Caco-2 (cell line): ENCODE measurements around the gene ALDOB. TPM values are rescaled to one million over a fixed set of nuclear protein-coding genes. Genes with fewer than 3 reads are reported as not detected.

Experiments
- BruUV-seq: library from RNA; stranded (reverse); fragments of 400-500 nt; replicated peaks from 2 replicates; lab custom pipeline; 2021; lab: Mats Ljungman, UMichigan
- CTCF ChIA-PET: fragments of 300-600 bp; sonication (Branson Sonifier 250); formaldehyde crosslinking; loops from one replicate; lab custom pipeline; 2022; ENCODE audit warnings: antibody characterized with exemption; lab: Charles Lee
- POLR2A ChIA-PET: fragments of 300-600 bp; sonication (Branson Sonifier 250); formaldehyde crosslinking; loops from one replicate; lab custom pipeline; 2022; ENCODE audit warnings: antibody characterized with exemption; lab: Charles Lee
- DNase-seq, 2 experiments: peaks; one replicate each; pipeline versions ENCODE4 v3.0.0 to v3.0.0-alpha.2; 2020 to 2022
- H3K27me3 ChIP-seq: replicated peaks from 2 replicates; pipeline ENCODE4 v1.6.0; 2011; ENCODE audit warnings: low read length; ENCODE audit not compliant: control insufficient read depth, insufficient read depth
- H3K36me3 ChIP-seq: 2 replicates; pipeline ENCODE4 v1.5.1; 2011; ENCODE audit warnings: low read length; ENCODE audit not compliant: control insufficient read depth, insufficient read depth
- H3K4me1 ChIP-seq: fragments of 250-450 bp; sonication (Bioruptor Pico); 2 replicates; pipeline ENCODE4 v1.5.1; 2020; ENCODE audit warnings: mild to moderate bottlenecking
- H3K4me3 ChIP-seq: 2 replicates; pipeline ENCODE4 v1.5.1; 2011; ENCODE audit warnings: low read depth, mild to moderate bottlenecking, control low read depth, low read length
- H3K9me3 ChIP-seq: fragments of 250-450 bp; sonication (Bioruptor Pico); 2 replicates; pipeline ENCODE4 v1.5.1; 2020; ENCODE audit warnings: mild to moderate bottlenecking, moderate library complexity
- H3K27ac Mint-ChIP-seq: one replicate; pipeline ENCODE4 v1.8.0; 2022; ENCODE audit warnings: mixed read lengths; ENCODE audit not compliant: unreplicated experiment
- H3K27me3 Mint-ChIP-seq: one replicate; pipeline ENCODE4 v1.8.0; 2022; ENCODE audit warnings: mixed read lengths; ENCODE audit not compliant: insufficient read depth, unreplicated experiment
- H3K36me3 Mint-ChIP-seq: one replicate; pipeline ENCODE4 v1.8.0; 2022; ENCODE audit warnings: mild to moderate bottlenecking, mixed read lengths; ENCODE audit not compliant: insufficient read depth, unreplicated experiment
- H3K4me1 Mint-ChIP-seq: one replicate; pipeline ENCODE4 v1.8.0; 2022; ENCODE audit warnings: low read depth, mixed read lengths; ENCODE audit not compliant: unreplicated experiment
- H3K4me3 Mint-ChIP-seq: one replicate; pipeline ENCODE4 v1.8.0; 2022; ENCODE audit warnings: mild to moderate bottlenecking, moderate library complexity, mixed read lengths; ENCODE audit not compliant: unreplicated experiment
- H3K9me3 Mint-ChIP-seq: one replicate; pipeline ENCODE4 v1.8.0; 2022; ENCODE audit warnings: mixed read lengths; ENCODE audit not compliant: unreplicated experiment
- CTCF ChIP-seq, 2 experiments: fragments of 200-600 bp in 1 of 2; IDR thresholded peaks; 1 replicate in 1 of 2; 2 replicates in 1 of 2; pipeline versions ENCODE4 v1.5.1 to v1.8.0; 2011 to 2022; ENCODE audit warnings: antibody characterized with exemption in 1 of 2, control low read depth in 1 of 2, inconsistent platforms in 1 of 2, low read depth in 1 of 2, low read length in 1 of 2, mild to moderate bottlenecking in 1 of 2, moderate library complexity in 1 of 2; ENCODE audit not compliant: insufficient read depth in 1 of 2, severe bottlenecking in 1 of 2, unreplicated experiment in 1 of 2
- intact Hi-C: fragments of 100-400 bp; cut with micrococcal nuclease; formaldehyde crosslinking; loops from one replicate; pipeline ENCODE4 v1.10.0; 2022; ENCODE audit not compliant: unreplicated experiment
- total RNA-seq: library from RNA; stranded (reverse); gene quantifications from 2 replicates; pipeline ENCODE4 v1.2.3, GENCODE V29; 2022

ALDOB gene
- total RNA-seq, 1 experiment from 2014 or later: 0.18 TPM

GRCh38 chr9:101449071-101449721 is 13.6 kb upstream of the ALDOB start:
- peaks cover 4% of the 10 kb centered on the region; the same call in 1 of the 2 replicates for H3K9me3 ChIP-seq
- Mint-ChIP-seq H3K4me3 (peak overlapping the region; percentile 72), H3K27me3 (no peaks in the 10 kb centered on the region), H3K9me3 (peaks cover 21% of the 10 kb centered on the region), H3K36me3 (peaks cover 6% of the 10 kb centered on the region), H3K27ac (peak overlapping the region; percentile 70), H3K4me1 (peaks cover 16% of the 10 kb centered on the region)
- intact Hi-C loops: loop anchor here (1.0 to 5.0 kb wide), 4 partner anchors 10 to 127 kb away; partner anchors contain the start of genes MRPL50 and ZNF189
- peaks cover 6% of the 10 kb centered on the region; the same call in 1 of the 2 replicates for H3K4me1 ChIP-seq
- peak overlapping the region; percentile 59 for H3K4me3 ChIP-seq
- ChIA-PET POLR2A (interaction anchor here (1.0 kb wide), 1 partner anchor 51 kb away, joined by 3 read pairs; the partner anchor contains the start of genes MRPL50 and ZNF189), CTCF (interaction anchor here (0.6 to 1.8 kb wide), 17 partner anchors 10 to 330 kb away, joined by 3 to 23 read pairs (median 3); partner anchors contain the start of genes MRPL50, RNF20 and ZNF189)
- BruUV-seq: no TSS peak
- H3K27me3 ChIP-seq: no peaks in the 10 kb centered on the region
- H3K36me3 ChIP-seq: no peaks in the 10 kb centered on the region
- peak; percentile 59 to 82 for TF ChIP-seq CTCF (IDR thresholded peaks at IDR 0.05; ENCODE audit: insufficient read depth in 1 of 2, low read depth in 1 of 2, low read length in 1 of 2, severe bottlenecking in 1 of 2, unreplicated experiment in 1 of 2)
- DNase-seq: peak; percentile 88 to 90

- POLR2A ChIA-PET: interaction anchor here (1.0 kb wide), 1 partner anchor 50 kb away, joined by 3 read pairs; the partner anchor contains the start of genes MRPL50 and ZNF189
- TF ChIP-seq CTCF (IDR thresholded peaks at IDR 0.05; ENCODE audit: insufficient read depth in 1 of 2, low read depth in 1 of 2, low read length in 1 of 2, severe bottlenecking in 1 of 2, unreplicated experiment in 1 of 2): no peak
- no peaks in the 10 kb centered on the region for H3K27me3 Mint-ChIP-seq
- H3K27me3 ChIP-seq: no peaks in the 10 kb centered on the region
- H3K4me1 ChIP-seq: peaks cover 6% of the 10 kb centered on the region; the same call in 1 of the 2 replicates
- H3K36me3 Mint-ChIP-seq: peaks cover 6% of the 10 kb centered on the region
- intact Hi-C loops: loop anchor here (1.0 to 5.0 kb wide), 4 partner anchors 11 to 126 kb away; partner anchors contain the start of genes MRPL50 and ZNF189
- CTCF ChIA-PET: interaction anchor here (0.6 to 1.8 kb wide), 16 partner anchors 10 to 329 kb away, joined by 3 to 23 read pairs (median 4); partner anchors contain the start of genes MRPL50, RNF20 and ZNF189
- H3K4me1 Mint-ChIP-seq: peaks cover 16% of the 10 kb centered on the region
- peaks cover 4% of the 10 kb centered on the region; the same call in 1 of the 2 replicates for H3K9me3 ChIP-seq
- no peaks in the 10 kb centered on the region for H3K36me3 ChIP-seq
- BruUV-seq: no TSS peak
- H3K4me3 ChIP-seq: no peak overlapping the region; the same call in 1 of the 2 replicates
- H3K27ac Mint-ChIP-seq: peak overlapping the region; percentile 70
- H3K9me3 Mint-ChIP-seq: peaks cover 21% of the 10 kb centered on the region
- DNase-seq: no peak
- H3K4me3 Mint-ChIP-seq: peak overlapping the region; percentile 72
These were observed 13.1 kb upstream of the ALDOB start for GRCh38 chr9:101448680-101449070.

GRCh38 chr9:101446732-101447131 is 11.2 kb upstream of the ALDOB start:
- TF ChIP-seq CTCF (IDR thresholded peaks at IDR 0.05; ENCODE audit: insufficient read depth in 1 of 2, low read depth in 1 of 2, low read length in 1 of 2, severe bottlenecking in 1 of 2, unreplicated experiment in 1 of 2): no peak
- Histone ChIP-seq H3K9me3 (no peaks in the 10 kb centered on the region), H3K4me1 (peaks cover 20% of the 10 kb centered on the region), H3K4me3 (no peak overlapping the region), H3K27me3 (no peaks in the 10 kb centered on the region), H3K36me3 (no peaks in the 10 kb centered on the region)
- no peak overlapping the region for H3K27ac Mint-ChIP-seq
- ChIA-PET CTCF (interaction anchor here (0.5 kb wide), 1 partner anchor 405 kb away, joined by 3 read pairs; no protein-coding TSS in a partner anchor), POLR2A (no interaction called here)
- no peak overlapping the region for H3K4me3 Mint-ChIP-seq
- peaks cover 6% of the 10 kb centered on the region for H3K36me3 Mint-ChIP-seq
- peaks cover 12% of the 10 kb centered on the region for H3K9me3 Mint-ChIP-seq
- no TSS peak for BruUV-seq
- H3K4me1 Mint-ChIP-seq: peaks cover 29% of the 10 kb centered on the region
- H3K27me3 Mint-ChIP-seq: no peaks in the 10 kb centered on the region
- intact Hi-C loops: loop anchor here (5.0 kb wide), 1 partner anchor 124 kb away; no protein-coding TSS in a partner anchor
- DNase-seq: no peak
